Right cardiac atrium (tissue), 5 donors: ENCODE measurements around the gene RGS10. TPM values are rescaled to one million over a fixed set of nuclear protein-coding genes. Genes with fewer than 3 reads are reported as not detected.

Experiments used
- ATAC-seq, 2 donors: fragments of 200-7000 bp; cut with Tn5 transposase; one replicate each; pipeline versions ENCODE4 v1.8.0 to v1.9.1; 2020; ENCODE audit warnings: moderate library complexity in 2 of 2, mild to moderate bottlenecking in 1 of 2
- DNase-seq, 3 donors: peaks; one replicate each; pipeline ENCODE4 v3.0.0-alpha.2; 2020
- H3K27ac ChIP-seq: one replicate; pipeline ENCODE4 v1.5.1; 2013; ENCODE audit warnings: mild to moderate bottlenecking, low read length, control low read depth, moderate library complexity
- H3K27me3 ChIP-seq: one replicate; pipeline ENCODE4 v1.6.1; 2013; ENCODE audit not compliant: control insufficient read depth, insufficient read depth
- H3K4me1 ChIP-seq: one replicate; pipeline ENCODE4 v1.6.1; 2013; ENCODE audit warnings: low read length; ENCODE audit not compliant: control insufficient read depth, insufficient read depth
- H3K4me3 ChIP-seq: one replicate; pipeline ENCODE4 v1.5.1; 2013; ENCODE audit warnings: low read length, control low read depth
- H3K9me3 ChIP-seq: one replicate; pipeline ENCODE4 v1.6.1; 2013; ENCODE audit warnings: low read length; ENCODE audit not compliant: control insufficient read depth
- WGBS: extraction: QIAGEN DNeasy Blood & Tissue Kit; methylation state at CpG from one replicate; pipeline ENCODE4 v1.1.7; 2013; 5-methylcytosine and 5-hydroxymethylcytosine counted together
- intact Hi-C, 4 donors: fragments of 100-400 bp; cut with DNase I; formaldehyde crosslinking; loops; one replicate each; pipeline versions ENCODE4 v1.11.0 to v1.14.0; 2022 to 2023
- polyA plus RNA-seq: library from polyadenylated mRNA; stranded (reverse); fragments of 200-250 nt; gene quantifications from one replicate; pipeline ENCODE4 v1.2.3, GENCODE V29; 2013
- total RNA-seq, 4 donors: library from RNA; stranded (reverse); fragmentation: NEBNext Ultra II Directional; extraction: Animal tissue kit (Norgen Biotek cat#: 25700); gene quantifications; one replicate each; pipeline ENCODE4 v1.2.1, GENCODE V29; 2021
- donor health status: healthy with polysubstance abuse.
- donor health status: DM: no; HTN: yes; CAD: no.
- donor health status: DM: no; HTN: no; CAD: no.
- donor health status: DM: no; HTN: yes; CAD: no; lungs with severe emphysema.
- donor health status: DM: yes; HTN: yes; CAD: no.

The RGS10 gene
- total and polyA plus RNA-seq, 5 donors, result 4.2 to 7.8 (median 6.1) TPM

- H3K27me3 ChIP-seq, result no peaks in the 10 kb centered on the region
- intact Hi-C loops, result no loop called here
- DNase-seq (no peak), ATAC-seq (no peak)
- no peaks in the 10 kb centered on the region for H3K4me1 ChIP-seq
- H3K9me3 ChIP-seq, result no peaks in the 10 kb centered on the region
- no peak overlapping the region for H3K4me3 ChIP-seq
- 62% methylated on average over 2 of the region's 2 CpGs for WGBS
- H3K27ac ChIP-seq, result no peak overlapping the region
Measured at GRCh38 chr10:119549247-119549999, 6.9 kb upstream of the RGS10 start.

- Histone ChIP-seq H3K27me3 (no peaks in the 10 kb centered on the region), H3K9me3 (no peaks in the 10 kb centered on the region), H3K27ac (no peak overlapping the region), H3K4me1 (no peaks in the 10 kb centered on the region), H3K4me3 (no peak overlapping the region)
- no peak for ATAC-seq
- DNase-seq, result no peak
- 57% methylated on average over 3 of the region's 3 CpGs for WGBS
- intact Hi-C loops, result no loop called here
Measured at GRCh38 chr10:119546009-119546408, 3.5 kb upstream of the RGS10 start.

- Histone ChIP-seq H3K27ac (no peak overlapping the region), H3K27me3 (no peaks in the 10 kb centered on the region), H3K9me3 (no peaks in the 10 kb centered on the region), H3K4me3 (no peak overlapping the region), H3K4me1 (no peaks in the 10 kb centered on the region)
- DNase-seq (no peak), ATAC-seq (no peak)
- WGBS, result 49% methylated on average over 4 of the region's 4 CpGs
- intact Hi-C loops, result no loop called here
Measured at GRCh38 chr10:119545310-119545709, 2.8 kb upstream of the RGS10 start.

- DNase-seq, result no peak
- Histone ChIP-seq H3K27me3 (no peaks in the 10 kb centered on the region), H3K4me3 (no peak overlapping the region)
Measured at GRCh38 chr10:119543814-119544642, 1.5 kb upstream of the RGS10 start.

GRCh38 chr10:119542988-119543813 lies 682 bp upstream of the RGS10 start:
- Histone ChIP-seq H3K4me3 (peak overlapping the region; percentile 59), H3K27ac (no peak overlapping the region), H3K27me3 (no peaks in the 10 kb centered on the region), H3K9me3 (no peaks in the 10 kb centered on the region), H3K4me1 (no peaks in the 10 kb centered on the region)
- DNase-seq (peak; percentile 50 to 88 (median 84)), ATAC-seq (peak; percentile 67 to 75)
- WGBS, result under 1% methylated on average over 78 of the region's 78 CpGs
- intact Hi-C loops, result no loop called here

More at GRCh38 chr10:119543814-119544642, 1.5 kb upstream of the RGS10 start:
- intact Hi-C loops, result no loop called here
- ATAC-seq, result no peak
- H3K9me3 ChIP-seq, result no peaks in the 10 kb centered on the region
- WGBS, result 58% methylated on average over 19 of the region's 19 CpGs
- H3K4me1 ChIP-seq, result no peaks in the 10 kb centered on the region
- no peak overlapping the region for H3K27ac ChIP-seq

GRCh38 chr10:119541459-119542356 lies 811 bp downstream of the RGS10 start:
- no peak overlapping the region for H3K27ac ChIP-seq
- 32% methylated on average over 57 of the region's 57 CpGs for WGBS
- H3K9me3 ChIP-seq, result no peaks in the 10 kb centered on the region
- intact Hi-C loops, result no loop called here
- peak overlapping the region; percentile 59 for H3K4me3 ChIP-seq
- no peaks in the 10 kb centered on the region for H3K4me1 ChIP-seq
- DNase-seq (peak; percentile 40 to 74 (median 67)), ATAC-seq (peak in 1 of 2 donors; percentile 11)
- H3K27me3 ChIP-seq, result no peaks in the 10 kb centered on the region

GRCh38 chr10:119541046-119541445 lies 1.5 kb downstream of the RGS10 start:
- Histone ChIP-seq H3K9me3 (no peaks in the 10 kb centered on the region), H3K4me3 (no peak overlapping the region), H3K27ac (no peak overlapping the region), H3K4me1 (no peaks in the 10 kb centered on the region), H3K27me3 (no peaks in the 10 kb centered on the region)
- DNase-seq, result no peak
- 62% methylated on average over 6 of the region's 6 CpGs for WGBS
- no peak for ATAC-seq
- intact Hi-C loops, result no loop called here

GRCh38 chr10:119540038-119540437 lies 2.5 kb downstream of the RGS10 start:
- H3K4me1 ChIP-seq, result no peaks in the 10 kb centered on the region
- H3K27ac ChIP-seq, result no peak overlapping the region
- 94% methylated on average over 4 of the region's 4 CpGs for WGBS
- no peak overlapping the region for H3K4me3 ChIP-seq
- intact Hi-C loops, result no loop called here
- H3K9me3 ChIP-seq, result no peaks in the 10 kb centered on the region
- DNase-seq (no peak), ATAC-seq (no peak)
- H3K27me3 ChIP-seq, result no peaks in the 10 kb centered on the region

- Histone ChIP-seq H3K4me1 (no peaks in the 10 kb centered on the region), H3K27ac (no peak overlapping the region)
- ATAC-seq, result no peak
Measured at GRCh38 chr10:119539359-119539825, 3.1 kb downstream of the RGS10 start.

More at GRCh38 chr10:119539359-119539825, 3.1 kb downstream of the RGS10 start:
- intact Hi-C loops, result no loop called here
- no peak for DNase-seq
- Histone ChIP-seq H3K27me3 (no peaks in the 10 kb centered on the region), H3K9me3 (no peaks in the 10 kb centered on the region), H3K4me3 (no peak overlapping the region)
- WGBS, result 82% methylated on average over 9 of the region's 9 CpGs
